Fibroblast of mammary gland (primary cell): ENCODE results near the gene SMARCA1.

Source experiments
- DNase-seq: peaks from one replicate; pipeline ENCODE4 v3.0.0-alpha.2; 2010; ENCODE audit warnings: low read depth
- H3K4me3 ChIP-seq: 2 replicates; pipeline ENCODE4 v1.5.1; 2011; ENCODE audit warnings: low read depth, mild to moderate bottlenecking, low read length, moderate library complexity; ENCODE audit not compliant: control insufficient read depth
- CTCF ChIP-seq: conservative IDR thresholded peaks from 2 replicates; pipeline ENCODE4 v1.5.1; 2011; ENCODE audit warnings: low read depth, low read length, inconsistent platforms; ENCODE audit not compliant: control insufficient read depth, insufficient read depth

The SMARCA1 gene

GRCh38 chrX:129544780-129545179, 21.5 kb upstream of the SMARCA1 start:
- DNase-seq, result no peak
- no peak for TF ChIP-seq CTCF
- no peak overlapping the region for H3K4me3 ChIP-seq

GRCh38 chrX:129540722-129541184, 17.5 kb upstream of the SMARCA1 start:
- no peak for TF ChIP-seq CTCF
- H3K4me3 ChIP-seq, result peak overlapping the region; percentile 58
- peak; percentile 16 for DNase-seq

- TF ChIP-seq CTCF, result peak; percentile 53
- DNase-seq, result peak; percentile 59
- H3K4me3 ChIP-seq, result peak within 1 kb of the TSS; percentile 58
These were observed 16.9 kb upstream of the SMARCA1 start, which contains the start of gene OCRL for GRCh38 chrX:129540068-129540653. TSS of gene OCRL (plus strand) at chrX:129540259. CDS start at chrX:129540440, 181 bp downstream.

- no peak overlapping the region for H3K4me3 ChIP-seq
- TF ChIP-seq CTCF, result no peak
- DNase-seq, result peak; percentile 47
These were observed 11.7 kb upstream of the SMARCA1 start for GRCh38 chrX:129534816-129535578.

GRCh38 chrX:129531132-129531531, 7.8 kb upstream of the SMARCA1 start:
- no peak for DNase-seq
- no peak for TF ChIP-seq CTCF
- H3K4me3 ChIP-seq, result no peak overlapping the region

GRCh38 chrX:129530410-129530809, 7.1 kb upstream of the SMARCA1 start:
- no peak overlapping the region for H3K4me3 ChIP-seq
- no peak for TF ChIP-seq CTCF

More at GRCh38 chrX:129530410-129530809, 7.1 kb upstream of the SMARCA1 start:
- DNase-seq, result no peak
